Activated naive CD8-positive, alpha-beta T cell treated with anti-CD3 and anti-CD28 coated beads, Interleukin-2, amount 50 U/mL, for 24 hours (primary cell): Measurements from ENCODE around the gene TRIAP1.

Experiments
- ATAC-seq: fragments of 150-1000 bp; cut with Tn5 transposase; one replicate; pipeline ENCODE4 v1.10.0; 2021
- DNase-seq: peaks from one replicate; pipeline ENCODE4 v3.0.0; 2021
- H3K27ac Mint-ChIP-seq: one replicate; pipeline ENCODE4 v1.8.0; 2021; ENCODE audit warnings: mild to moderate bottlenecking, mixed read lengths
- H3K27me3 Mint-ChIP-seq: one replicate; pipeline ENCODE4 v1.8.0; 2021; ENCODE audit warnings: mixed read lengths
- H3K36me3 Mint-ChIP-seq: one replicate; pipeline ENCODE4 v1.8.0; 2021; ENCODE audit warnings: low read depth, mixed read lengths
- H3K4me1 Mint-ChIP-seq: one replicate; pipeline ENCODE4 v1.8.0; 2021; ENCODE audit warnings: mixed read lengths
- H3K4me3 Mint-ChIP-seq: one replicate; pipeline ENCODE4 v1.8.0; 2021; ENCODE audit warnings: mild to moderate bottlenecking, moderate library complexity, mixed read lengths
- H3K9me3 Mint-ChIP-seq: one replicate; pipeline ENCODE4 v1.8.0; 2021; ENCODE audit warnings: mixed read lengths

The TRIAP1 gene

DNA sequence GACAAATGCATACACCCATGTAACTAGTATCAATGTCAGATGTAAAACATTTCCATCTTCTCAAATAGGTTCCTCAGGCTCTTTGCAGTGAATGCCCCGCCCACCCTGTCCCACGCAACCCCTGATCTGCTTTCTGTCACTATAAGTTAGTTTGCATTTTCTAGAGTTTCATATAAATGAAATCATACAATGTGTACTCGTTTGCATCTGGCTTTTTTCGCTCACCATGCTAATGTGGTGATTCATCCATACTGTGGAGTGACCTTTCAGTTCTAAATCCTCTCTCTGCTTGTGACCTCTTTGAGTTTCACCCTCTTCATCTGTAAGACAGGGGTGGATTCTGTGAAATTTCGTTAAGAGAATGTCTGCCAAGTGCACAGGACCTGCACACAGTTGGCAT is 46.7 kb downstream of the TRIAP1 start:
- peaks cover 25% of the 10 kb centered on the region for H3K27me3 Mint-ChIP-seq
- H3K36me3 Mint-ChIP-seq, result no peaks in the 10 kb centered on the region
- no peak overlapping the region for H3K27ac Mint-ChIP-seq
- H3K4me1 Mint-ChIP-seq, result peaks cover 9% of the 10 kb centered on the region
- H3K9me3 Mint-ChIP-seq, result no peaks in the 10 kb centered on the region
- peak; percentile 7 for DNase-seq
- no peak overlapping the region for H3K4me3 Mint-ChIP-seq
- ATAC-seq, result peak; percentile 88

- no peak for ATAC-seq
- H3K27ac Mint-ChIP-seq, result no peak overlapping the region
- peaks cover 28% of the 10 kb centered on the region for H3K27me3 Mint-ChIP-seq
- peaks cover 9% of the 10 kb centered on the region for H3K4me1 Mint-ChIP-seq
- no peaks in the 10 kb centered on the region for H3K9me3 Mint-ChIP-seq
- no peak overlapping the region for H3K4me3 Mint-ChIP-seq
- H3K36me3 Mint-ChIP-seq, result no peaks in the 10 kb centered on the region
- DNase-seq, result no peak
These were observed 48.2 kb downstream of the TRIAP1 start for GRCh38 chr12:120397824-120398540.

DNA sequence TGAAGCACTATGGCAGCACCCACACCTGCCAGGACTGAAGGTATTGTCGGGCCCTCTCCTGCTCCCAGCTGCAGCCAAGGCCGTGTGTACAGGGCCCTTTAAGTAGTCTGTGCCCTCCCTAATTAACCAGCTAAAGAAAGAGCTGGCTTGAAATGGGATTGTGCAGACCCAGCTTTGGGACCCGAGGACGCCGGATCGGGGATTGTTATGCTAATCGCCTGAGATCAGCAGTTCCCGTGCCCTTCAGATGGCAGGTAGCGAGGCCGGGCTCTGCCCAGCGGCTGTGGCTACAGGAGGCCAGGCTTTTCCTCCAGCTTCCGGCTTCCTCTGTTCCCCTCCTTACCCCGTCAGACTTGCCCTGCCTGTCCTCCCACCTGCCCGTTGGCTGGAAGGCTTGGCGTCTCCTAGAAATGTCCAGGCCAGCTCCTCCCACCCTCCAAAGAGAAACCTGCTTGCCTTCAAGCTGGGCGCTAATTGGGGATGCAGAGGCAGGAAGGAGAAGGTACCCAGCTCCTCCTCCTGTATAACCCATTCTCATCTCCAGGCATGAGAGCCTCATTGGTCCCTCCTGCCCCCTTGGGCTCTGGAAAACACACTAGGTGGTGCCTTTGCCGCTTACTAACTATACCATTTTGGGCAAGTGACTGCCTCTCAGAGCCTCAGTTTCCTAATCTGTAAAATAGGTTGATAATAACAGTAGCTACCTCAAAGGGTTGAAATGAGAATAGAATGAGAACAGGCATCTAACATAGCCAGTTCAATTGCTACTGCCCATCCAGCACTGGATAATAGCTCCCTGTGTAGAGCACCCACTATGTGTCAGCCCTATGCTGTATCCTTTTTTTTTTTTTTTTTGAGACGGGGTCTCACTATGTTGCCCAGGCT is 51.5 kb downstream of the TRIAP1 start:
- DNase-seq (no peak), ATAC-seq (no peak)
- H3K36me3 Mint-ChIP-seq, result no peaks in the 10 kb centered on the region
- H3K4me3 Mint-ChIP-seq, result no peak overlapping the region
- no peaks in the 10 kb centered on the region for H3K9me3 Mint-ChIP-seq
- H3K4me1 Mint-ChIP-seq, result peaks cover 7% of the 10 kb centered on the region
- no peak overlapping the region for H3K27ac Mint-ChIP-seq
- H3K27me3 Mint-ChIP-seq, result peaks cover 37% of the 10 kb centered on the region
